Head of caudate nucleus (tissue), 42 donors: ENCODE data around the gene ENTPD2.

Experiments
- DNase-seq, 42 donors: peaks; one replicate each; pipeline versions ENCODE4 v3.0.0 to v3.0.0-alpha.2; 2020 to 2021; ENCODE audit warnings: mixed read lengths in 7 of 42
- intact Hi-C: fragments of 100-400 bp; cut with DNase I; formaldehyde crosslinking; loops from one replicate; pipeline ENCODE4 v1.15.0; 2022

Gene ENTPD2

DNA sequence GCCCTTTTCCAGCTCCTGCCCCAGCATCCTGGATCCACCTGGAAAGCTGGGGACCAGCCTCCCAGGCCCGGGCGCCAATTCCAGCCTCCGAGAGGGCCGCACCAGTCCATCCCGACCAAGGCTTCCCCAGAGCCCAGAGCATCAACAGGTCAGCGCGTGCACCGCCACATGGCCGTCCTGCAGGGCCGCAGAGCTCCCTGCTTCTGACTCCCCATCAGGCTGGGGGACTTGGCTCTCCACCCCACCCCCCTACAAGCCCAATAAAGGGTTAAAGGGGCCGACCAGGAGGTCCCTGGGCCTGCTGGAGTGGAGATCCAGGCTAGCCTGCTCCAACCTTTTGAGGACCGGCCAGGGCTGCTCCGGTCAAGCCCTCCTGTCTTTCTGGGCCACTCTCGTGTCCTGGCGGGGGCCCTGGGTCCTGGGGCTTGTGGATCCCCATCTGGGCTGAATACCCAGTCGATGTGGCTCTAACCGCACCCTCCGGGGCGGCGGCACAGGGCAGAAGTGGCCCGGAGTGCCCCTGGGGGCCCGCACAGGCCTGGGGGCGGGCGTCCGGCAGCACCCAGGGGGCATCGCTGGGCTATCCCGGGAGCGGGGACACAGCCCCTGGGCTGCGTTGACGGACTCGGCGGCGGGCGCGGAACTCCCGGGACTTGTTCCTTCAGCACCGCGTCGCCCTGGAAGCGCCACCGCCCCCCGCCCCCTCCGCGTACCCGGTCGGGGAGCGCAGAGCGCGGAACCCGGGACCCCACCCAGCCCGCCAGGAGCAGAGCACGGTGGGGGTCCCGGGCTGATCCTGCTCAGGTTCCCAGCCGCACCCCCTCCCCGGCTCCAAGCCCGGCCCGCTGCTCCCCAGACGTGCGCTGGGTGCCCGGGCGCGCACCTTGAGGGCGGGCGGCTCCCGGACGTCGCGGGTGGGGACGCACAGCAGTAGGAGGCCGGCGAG, 590 bp downstream of the ENTPD2 start:
- intact Hi-C loops, result no loop called here
- no peak for DNase-seq

DNA sequence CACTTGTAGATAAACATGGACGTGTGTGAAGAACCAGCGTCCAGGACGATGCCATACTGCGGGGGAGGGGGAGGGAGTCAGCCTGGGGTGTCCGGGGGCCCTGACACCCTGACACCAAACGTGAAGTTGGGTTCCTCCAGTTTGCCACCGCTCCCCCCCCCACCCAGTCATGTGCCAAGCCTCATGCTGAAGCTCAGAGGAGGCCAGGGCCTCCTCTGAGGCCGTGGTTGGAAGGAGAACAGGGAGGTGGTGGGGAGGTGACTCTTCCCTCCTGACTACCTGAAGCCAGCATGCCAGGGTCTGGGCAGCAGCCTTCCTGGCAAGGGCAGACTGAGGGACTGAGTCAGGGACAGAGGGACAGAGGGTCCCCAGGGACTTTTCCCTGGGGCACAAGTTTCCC, 1.6 kb downstream of the ENTPD2 start:
- intact Hi-C loops, result no loop called here
- DNase-seq, result no peak

DNA sequence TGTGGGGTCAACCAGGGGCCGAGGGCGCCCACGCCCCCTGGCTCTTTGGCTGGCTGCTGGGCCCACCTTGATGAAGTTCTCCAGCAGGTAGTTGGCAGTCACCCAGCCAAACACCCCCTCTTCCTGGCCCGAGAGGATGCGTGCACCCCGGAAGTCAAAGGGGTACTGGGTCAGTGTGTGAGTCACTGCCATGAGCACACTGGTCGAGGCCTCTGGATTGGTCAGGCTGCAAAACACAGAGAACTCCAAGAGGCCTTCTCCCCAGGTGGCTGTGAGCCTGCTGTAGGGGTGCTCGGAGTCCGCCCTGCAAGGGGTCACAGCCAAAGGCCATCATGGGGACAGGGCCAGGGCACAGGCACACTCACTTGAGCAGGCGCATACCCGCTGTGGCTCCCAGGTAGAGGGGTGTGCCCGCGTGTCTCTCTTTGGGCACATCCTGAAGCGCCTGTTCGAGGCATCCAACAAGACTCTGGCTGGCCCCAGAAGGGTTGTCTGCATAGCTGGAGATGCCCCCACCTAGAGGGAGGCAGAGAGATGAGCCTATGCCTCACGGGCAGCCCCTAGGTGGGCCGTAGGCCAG, 2.6 kb downstream of the ENTPD2 start:
- no peak for DNase-seq
- intact Hi-C loops, result no loop called here

DNA sequence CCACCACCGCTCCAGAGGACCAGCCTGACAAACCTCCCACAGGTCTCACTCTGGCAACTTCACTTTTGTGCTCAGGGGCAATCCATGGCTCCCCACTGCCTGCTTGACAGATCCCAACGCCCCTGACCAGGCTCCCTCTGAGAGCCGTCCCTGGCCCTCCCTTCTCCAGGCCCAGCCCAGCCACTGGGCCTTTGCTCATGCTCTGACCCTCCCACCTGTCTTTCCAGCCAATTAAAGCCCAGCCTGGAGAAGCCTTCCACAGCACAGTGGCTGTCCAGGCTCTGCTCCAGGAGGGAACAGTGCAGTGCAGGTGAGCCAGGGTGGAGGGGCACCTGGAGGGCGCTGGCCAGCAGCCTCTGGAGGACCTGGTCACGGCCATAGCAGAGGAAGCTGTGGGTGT, 3.3 kb downstream of the ENTPD2 start:
- no peak for DNase-seq
- intact Hi-C loops, result no loop called here

GRCh38 chr9:137049544-137050449, 4.1 kb downstream of the ENTPD2 start:
- DNase-seq, result peak; percentile 57 to 93 (median 79)
- intact Hi-C loops, result no loop called here

DNA sequence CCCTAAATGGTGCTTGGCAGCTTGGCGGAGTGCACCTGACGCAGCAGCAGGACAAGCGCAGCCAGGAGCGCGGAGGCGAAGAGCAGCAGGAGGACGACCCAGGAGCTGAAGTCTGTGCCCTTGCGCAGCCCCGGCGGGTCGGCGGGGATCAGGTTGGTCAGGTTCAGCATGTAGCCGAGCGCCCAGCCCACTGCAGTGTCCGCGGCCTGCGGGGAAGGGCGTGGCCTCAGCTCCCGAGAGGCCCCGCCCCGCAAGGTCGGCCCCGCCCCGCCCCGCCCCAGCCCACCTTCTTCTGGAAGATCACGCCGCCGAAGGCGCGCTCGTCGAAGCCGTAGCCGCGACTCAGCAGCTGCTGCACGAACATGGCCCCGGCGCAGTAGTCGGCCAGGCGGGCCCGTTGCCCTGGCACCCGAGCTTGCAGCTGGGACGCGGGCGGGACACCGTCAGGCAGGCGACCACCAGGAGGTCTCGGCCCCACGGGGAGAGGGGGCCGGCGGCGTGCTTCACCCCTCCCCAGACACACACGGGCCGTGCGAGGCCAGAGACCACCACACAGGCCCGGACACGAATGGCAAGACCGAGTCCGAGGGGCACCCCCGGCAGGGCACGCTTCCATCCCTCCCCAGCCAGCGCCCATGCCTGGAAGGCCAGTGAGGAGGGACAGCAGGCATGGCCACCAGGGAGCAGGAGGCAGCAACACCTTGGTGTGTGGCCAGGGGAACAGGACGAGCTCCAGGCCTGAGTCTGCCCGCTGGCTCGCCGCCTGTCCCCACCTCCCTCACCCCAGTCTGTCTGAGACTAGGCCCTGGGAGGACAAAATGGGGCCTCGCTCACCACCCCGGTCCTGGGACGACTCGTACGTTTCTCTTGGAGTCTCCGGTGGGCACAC, 5.0 kb downstream of the ENTPD2 start:
- DNase-seq, result peak in 27 of 42 donors; percentile 24 to 74 (median 56)

GRCh38 chr9:137046088-137046787, 7.6 kb downstream of the ENTPD2 start, which contains the start of gene NPDC1:
Gene NPDC1 (minus strand): TSS chr9:137046177. CDS start chr9:137045989, 188 bp downstream.
- peak; percentile 61 to 91 (median 81) for DNase-seq
- intact Hi-C loops, result loop anchor here (2.0 kb wide), 1 partner anchor 21 kb away; no protein-coding TSS in a partner anchor

More for the DNA sequence above, 5.0 kb downstream of the ENTPD2 start:
- intact Hi-C loops, result no loop called here

GRCh38 chr9:137045294-137046087, 8.4 kb downstream of the ENTPD2 start:
- intact Hi-C loops, result loop anchor here (2.0 kb wide), 1 partner anchor 21 kb away; no protein-coding TSS in a partner anchor
- peak in 20 of 42 donors; percentile 30 to 68 (median 56) for DNase-seq

- peak in 11 of 42 donors; percentile 25 to 74 (median 43) for DNase-seq
- intact Hi-C loops, result no loop called here
Measured at GRCh38 chr9:137044502-137045177, 9.2 kb downstream of the ENTPD2 start.

GRCh38 chr9:137044037-137044436, 9.8 kb downstream of the ENTPD2 start:
- intact Hi-C loops, result no loop called here

GRCh38 chr9:137042751-137043727, 10.8 kb downstream of the ENTPD2 start:
- DNase-seq, result no peak
- intact Hi-C loops, result no loop called here

More at GRCh38 chr9:137044037-137044436, 9.8 kb downstream of the ENTPD2 start:
- DNase-seq, result no peak

GRCh38 chr9:137041124-137041523, 12.7 kb downstream of the ENTPD2 start:
- DNase-seq, result no peak
- intact Hi-C loops, result no loop called here

GRCh38 chr9:137040568-137040967, 13.3 kb downstream of the ENTPD2 start:
- no peak for DNase-seq
- intact Hi-C loops, result no loop called here

DNA sequence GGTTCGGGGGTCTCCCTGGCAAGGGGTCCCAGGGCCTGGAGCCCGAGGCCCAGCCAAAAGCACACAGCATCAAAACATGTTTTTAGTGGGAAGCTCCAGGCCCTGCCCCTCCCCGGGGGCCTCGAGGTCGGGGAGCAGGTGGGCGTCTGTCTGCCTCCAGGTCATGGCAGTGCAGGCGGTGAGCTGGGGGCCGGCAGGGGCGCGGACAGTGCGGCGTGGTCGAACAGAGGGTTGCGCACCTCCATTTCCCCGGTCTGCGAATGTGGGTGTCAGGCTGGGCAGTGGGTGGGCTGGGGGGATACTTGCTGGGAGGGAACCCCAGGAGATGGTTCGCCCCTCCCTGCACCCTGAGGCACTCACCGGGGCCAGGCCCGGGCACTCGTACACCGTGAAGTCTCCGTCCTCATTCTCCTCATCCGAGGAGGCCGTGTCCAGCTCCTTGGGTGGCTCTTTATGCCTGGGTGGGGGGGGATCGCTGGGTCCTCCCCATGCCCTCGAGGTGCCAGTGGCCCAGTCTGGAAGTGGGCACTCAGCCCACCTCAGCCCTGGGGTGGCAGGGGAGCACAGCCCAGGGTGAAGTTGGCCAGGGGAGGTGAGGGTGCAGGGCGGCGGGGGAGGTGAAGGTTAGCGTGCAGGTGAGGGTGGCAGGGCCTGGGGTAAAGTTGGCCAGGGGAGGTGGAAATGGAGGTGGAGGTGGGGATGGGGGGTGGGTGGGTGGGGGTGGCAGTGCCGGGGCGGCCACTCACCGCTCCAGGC, 14.1 kb downstream of the ENTPD2 start:
- intact Hi-C loops, result loop anchor here (5.0 kb wide), 2 partner anchors 87 to 252 kb away; partner anchors contain the start of gene LCN12
- no peak for DNase-seq
